ENCODE results near the gene SALL2. TPM values are rescaled to one million over a fixed set of nuclear protein-coding genes. Genes with fewer than 3 reads are reported as not detected.

Gene SALL2
- total RNA-seq, 1 experiment from 2014 or later = 287 TPM

DNA sequence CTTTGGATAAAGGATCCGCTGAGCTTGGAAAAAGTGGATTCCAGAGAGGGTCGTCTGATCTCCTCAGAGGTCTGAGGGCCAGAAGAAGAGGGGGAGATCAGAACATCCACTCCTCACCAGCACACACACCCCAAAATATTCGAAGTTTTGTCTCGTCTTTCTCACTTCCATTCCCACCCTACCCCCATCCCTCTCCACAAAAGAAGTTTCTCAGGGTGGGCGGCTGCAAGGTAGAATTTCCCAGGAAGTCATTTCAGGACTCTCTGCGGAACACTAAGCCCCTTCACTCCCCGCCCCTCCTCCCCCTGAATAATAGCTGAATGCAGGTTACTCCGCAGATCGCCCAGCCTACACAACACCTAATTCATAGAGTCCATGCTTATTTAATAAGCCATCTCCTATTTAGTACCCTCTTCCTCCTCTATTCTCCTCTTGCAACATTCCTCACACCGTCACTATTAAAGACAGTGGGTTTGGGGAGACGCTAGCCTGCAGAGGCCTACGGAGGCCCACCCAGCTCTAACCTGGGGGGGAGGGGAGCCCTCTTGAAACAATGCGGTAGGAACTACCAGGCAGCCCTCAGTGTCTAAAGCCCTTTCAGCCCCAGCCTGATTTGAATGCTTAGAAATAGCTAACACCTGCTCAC, 649 bp upstream of the SALL2 start:
- Histone ChIP-seq H2BK5ac (ENCODE audit: insufficient read length, low read length) (peak overlapping the region; percentile 57), H2BK120ac (ENCODE audit: low read depth, low read length, poor library complexity, severe bottlenecking) (peak overlapping the region; percentile 12), H3K27ac (ENCODE audit: insufficient read length, low read depth, low read length) (peak overlapping the region; percentile 98), H4K91ac (ENCODE audit: insufficient read length, low read depth, low read length) (no peak overlapping the region), H2AK5ac (ENCODE audit: insufficient read length, low read length) (no peak overlapping the region), H4K5ac (ENCODE audit: insufficient read length, low read depth, low read length) (no peak overlapping the region), H3K23ac (ENCODE audit: insufficient read length, low read depth, low read length) (no peak overlapping the region), H2BK20ac (ENCODE audit: low read depth, low read length, poor library complexity, severe bottlenecking) (no peak overlapping the region), H3K14ac (ENCODE audit: insufficient read depth, low read length) (peak overlapping the region; percentile 87), H3K9ac (ENCODE audit: extremely low read depth, insufficient read length, low read length) (peak overlapping the region; percentile 70), H2BK15ac (ENCODE audit: low read depth, low read length) (no peak overlapping the region), H4K8ac (replicated peaks; ENCODE audit: insufficient read length, low read depth, low read length) (no peak overlapping the region), H3K4ac (ENCODE audit: low read depth, low read length) (no peak overlapping the region; the same call in 1 of the 2 replicates), H2AFZ (ENCODE audit: low read length) (no peak overlapping the region), H3K27me3 (ENCODE audit: insufficient read depth, low read length) (no peaks in the 10 kb centered on the region), H3K23me2 (ENCODE audit: insufficient read length, low read depth, low read length, poor library complexity, severe bottlenecking) (peaks cover 8% of the 10 kb centered on the region), H3K79me2 (ENCODE audit: insufficient read depth, low read length) (peaks cover 15% of the 10 kb centered on the region; the same call in 1 of the 2 replicates), H3K4me1 (ENCODE audit: insufficient read depth, low read length) (peaks cover 16% of the 10 kb centered on the region; the same call in 1 of the 2 replicates), H3K79me1 (ENCODE audit: insufficient read depth, low read depth, low read length, poor library complexity, severe bottlenecking) (peaks cover 13% of the 10 kb centered on the region), H4K20me1 (ENCODE audit: control insufficient read depth, insufficient read depth, insufficient read length) (no peaks in the 10 kb centered on the region), H2BK12ac (ENCODE audit: insufficient read length, low read depth, low read length) (peak overlapping the region; percentile 40), H3T11ph (ENCODE audit: low read length) (peak overlapping the region; percentile 91), H3K4me2 (ENCODE audit: insufficient read depth, insufficient read length, low read length) (peak overlapping the region; percentile 65), H3K18ac (ENCODE audit: insufficient read length, low read depth, low read length) (peak overlapping the region; percentile 95), H3K56ac (ENCODE audit: insufficient read length, low read depth, low read length) (no peak overlapping the region), H3K9me3 (ENCODE audit: control insufficient read depth, low read depth, low read length) (no peaks in the 10 kb centered on the region)
- peaks cover 42 to 66% (median 47%) of the 10 kb centered on the region in 3 experiments for H3K36me3 Mint-ChIP-seq (ENCODE audit: insufficient read depth in 1 of 3, low read depth in 3 of 3)
- no peaks in the 10 kb centered on the region for H3K9me3 Mint-ChIP-seq
- no CpG with 5 or more reads among the region's 13 CpGs for WGBS (ENCODE audit: extremely low coverage, insufficient read length, low lambda C conversion rate)
- peak overlapping the region; percentile 97 to 100 (median 99) for H3K27ac Mint-ChIP-seq
- no peak for TF ChIP-seq CTCF (conservative IDR thresholded peaks at IDR 0.05)
- H3K27me3 Mint-ChIP-seq (ENCODE audit: low read depth) = no peaks in the 10 kb centered on the region
- H3K4me1 Mint-ChIP-seq = peaks cover 71% of the 10 kb centered on the region in 2 experiments
- peak; percentile 86 for DNase-seq
- H3K4me3 Mint-ChIP-seq = peak overlapping the region; percentile 83 to 86

All from H9 (cell line).